Stimulated activated effector memory CD8-positive, alpha-beta T cell treated with anti-CD3 and anti-CD28 coated beads, Interleukin-12 subunit alpha, Interleukin-12 subunit beta, amount 100 ng/mL, for 72 hours (primary cell): ENCODE results near the gene PYGO2.

Source experiments
- ATAC-seq: fragments of 150-1000 bp; cut with Tn5 transposase; 2 replicates; pipeline ENCODE4 v1.10.0; 2021
- DNase-seq, 2 donors: peaks; one replicate each; pipeline ENCODE4 v3.0.0; 2021 to 2022; ENCODE audit warnings: low spot score in 2 of 2
- H3K27ac Mint-ChIP-seq: one replicate; pipeline ENCODE4 v1.8.0; 2022; ENCODE audit warnings: mild to moderate bottlenecking, mixed read lengths
- H3K36me3 Mint-ChIP-seq: one replicate; pipeline ENCODE4 v1.8.0; 2022; ENCODE audit warnings: mild to moderate bottlenecking, mixed read lengths
- H3K4me1 Mint-ChIP-seq: one replicate; pipeline ENCODE4 v1.8.0; 2022; ENCODE audit warnings: mixed read lengths
- H3K4me3 Mint-ChIP-seq: one replicate; pipeline ENCODE4 v1.8.0; 2022; ENCODE audit warnings: mild to moderate bottlenecking, mixed read lengths
- H3K9me3 Mint-ChIP-seq: one replicate; pipeline ENCODE4 v1.8.0; 2022; ENCODE audit warnings: mixed read lengths

Gene PYGO2

DNA sequence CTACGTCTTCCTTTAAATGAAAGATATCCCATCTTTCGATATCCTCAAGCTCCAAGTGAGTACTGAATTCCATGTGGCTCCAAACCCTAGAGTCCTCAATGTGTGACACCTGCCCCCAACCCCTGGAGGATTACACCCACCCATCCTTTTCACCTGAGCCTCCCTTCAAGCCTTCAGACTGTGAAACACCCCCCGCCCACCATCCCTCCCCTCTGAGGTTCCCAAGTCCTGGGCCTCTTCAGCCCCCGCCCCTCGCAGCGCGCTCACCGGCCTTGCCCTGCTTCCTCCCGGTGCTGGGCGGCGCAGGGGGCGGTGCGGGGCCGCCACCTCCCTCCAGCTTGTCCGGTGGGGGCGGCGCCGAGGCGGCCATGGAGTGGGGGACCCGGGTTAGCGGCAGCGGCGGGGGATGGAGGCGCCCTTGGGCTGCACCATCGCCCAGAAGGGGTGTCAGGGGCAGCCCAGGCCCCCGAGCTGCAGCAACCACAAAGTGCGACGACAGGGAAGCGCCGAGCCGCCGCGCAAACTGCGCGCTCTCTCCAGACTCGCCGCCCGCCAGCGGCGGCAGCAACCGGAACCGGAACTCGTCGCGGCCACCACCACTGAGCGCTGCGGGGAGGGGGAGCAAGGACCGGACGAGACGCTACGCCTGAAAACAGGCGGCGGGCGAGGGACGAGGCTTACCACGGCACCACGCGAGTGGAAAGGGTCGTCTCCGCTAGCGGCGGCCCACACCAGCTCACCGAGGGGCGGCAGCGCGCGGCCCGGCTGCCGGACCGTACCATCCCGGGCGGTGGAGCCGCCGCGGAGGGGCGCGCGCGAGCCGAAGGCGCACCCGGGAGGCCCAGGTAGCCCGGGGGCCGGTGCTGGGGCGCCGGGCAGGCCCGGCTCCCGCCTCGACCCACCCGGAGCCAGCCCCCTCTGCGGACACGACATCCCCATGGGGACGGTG is at the start of gene PYGO2:
PYGO2 (minus strand) TSS at position 576 of the 949 bp plus-strand sequence; CDS start at position 370, 206 bp downstream.
- H3K4me3 Mint-ChIP-seq, result peak within 1 kb of the TSS; percentile 80
- ATAC-seq (peak; percentile 89), DNase-seq (peak; percentile 79 to 92)
- peaks cover 75% of the 10 kb centered on the region for H3K36me3 Mint-ChIP-seq
- H3K9me3 Mint-ChIP-seq, result no peaks in the 10 kb centered on the region
- H3K4me1 Mint-ChIP-seq, result peaks cover 54% of the 10 kb centered on the region
- H3K27ac Mint-ChIP-seq, result peak within 1 kb of the TSS; percentile 81

- DNase-seq, result no peak
- peak overlapping the region; percentile 74 for H3K4me3 Mint-ChIP-seq
- peak overlapping the region; percentile 97 for H3K27ac Mint-ChIP-seq
- no peaks in the 10 kb centered on the region for H3K9me3 Mint-ChIP-seq
- ATAC-seq, result no peak
- peaks cover 67% of the 10 kb centered on the region for H3K4me1 Mint-ChIP-seq
- H3K36me3 Mint-ChIP-seq, result peaks cover 26% of the 10 kb centered on the region
Observed at GRCh38 chr1:155011004-155011416, 49.4 kb upstream of the PYGO2 start.

GRCh38 chr1:155010211-155010918 is 48.8 kb upstream of the PYGO2 start:
- H3K36me3 Mint-ChIP-seq, result peaks cover 20% of the 10 kb centered on the region
- no peaks in the 10 kb centered on the region for H3K9me3 Mint-ChIP-seq
- peak overlapping the region; percentile 97 for H3K27ac Mint-ChIP-seq
- H3K4me1 Mint-ChIP-seq, result peaks cover 67% of the 10 kb centered on the region
- DNase-seq (no peak), ATAC-seq (no peak)
- peak overlapping the region; percentile 74 for H3K4me3 Mint-ChIP-seq

GRCh38 chr1:155009742-155010141 is 48.2 kb upstream of the PYGO2 start:
- peaks cover 70% of the 10 kb centered on the region for H3K4me1 Mint-ChIP-seq
- ATAC-seq (no peak), DNase-seq (no peak)
- H3K4me3 Mint-ChIP-seq, result peak overlapping the region; percentile 74
- H3K36me3 Mint-ChIP-seq, result peaks cover 13% of the 10 kb centered on the region
- no peaks in the 10 kb centered on the region for H3K9me3 Mint-ChIP-seq
- peak overlapping the region; percentile 97 for H3K27ac Mint-ChIP-seq

DNA sequence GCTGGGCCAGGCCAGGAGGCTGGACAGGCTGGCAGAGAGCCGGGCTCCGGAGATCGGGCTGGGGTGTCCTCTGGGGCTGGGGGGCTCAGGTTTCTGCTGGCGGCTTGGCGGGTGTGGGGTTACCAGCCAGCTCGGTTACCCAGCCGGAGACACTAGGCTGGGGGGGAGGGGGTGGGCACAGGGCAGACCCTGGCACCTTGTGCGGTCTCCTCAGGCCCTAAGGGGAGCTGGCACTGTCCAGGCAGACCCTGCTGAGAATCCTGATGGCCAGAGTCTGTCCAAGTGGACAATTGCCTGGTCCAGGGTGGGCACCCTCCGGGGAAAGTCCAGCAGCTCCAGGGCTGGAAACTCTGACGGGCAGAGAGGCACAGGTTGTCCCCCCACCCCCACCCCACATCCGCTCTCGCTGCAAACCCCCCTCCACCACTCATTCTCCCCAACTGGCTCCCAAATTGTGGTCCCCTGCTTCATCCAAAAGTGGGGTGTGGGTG is 47.7 kb upstream of the PYGO2 start:
- Mint-ChIP-seq H3K4me3 (peak overlapping the region; percentile 74), H3K27ac (peak overlapping the region; percentile 97), H3K9me3 (no peaks in the 10 kb centered on the region), H3K4me1 (peaks cover 74% of the 10 kb centered on the region), H3K36me3 (peaks cover 11% of the 10 kb centered on the region)
- DNase-seq, result no peak
- no peak for ATAC-seq

- Mint-ChIP-seq H3K4me3 (peak overlapping the region; percentile 74), H3K4me1 (peaks cover 76% of the 10 kb centered on the region), H3K27ac (peak overlapping the region; percentile 97), H3K9me3 (no peaks in the 10 kb centered on the region), H3K36me3 (peaks cover 11% of the 10 kb centered on the region)
- no peak for DNase-seq
- ATAC-seq, result no peak
Observed at GRCh38 chr1:155008015-155008941, 46.7 kb upstream of the PYGO2 start.

DNA sequence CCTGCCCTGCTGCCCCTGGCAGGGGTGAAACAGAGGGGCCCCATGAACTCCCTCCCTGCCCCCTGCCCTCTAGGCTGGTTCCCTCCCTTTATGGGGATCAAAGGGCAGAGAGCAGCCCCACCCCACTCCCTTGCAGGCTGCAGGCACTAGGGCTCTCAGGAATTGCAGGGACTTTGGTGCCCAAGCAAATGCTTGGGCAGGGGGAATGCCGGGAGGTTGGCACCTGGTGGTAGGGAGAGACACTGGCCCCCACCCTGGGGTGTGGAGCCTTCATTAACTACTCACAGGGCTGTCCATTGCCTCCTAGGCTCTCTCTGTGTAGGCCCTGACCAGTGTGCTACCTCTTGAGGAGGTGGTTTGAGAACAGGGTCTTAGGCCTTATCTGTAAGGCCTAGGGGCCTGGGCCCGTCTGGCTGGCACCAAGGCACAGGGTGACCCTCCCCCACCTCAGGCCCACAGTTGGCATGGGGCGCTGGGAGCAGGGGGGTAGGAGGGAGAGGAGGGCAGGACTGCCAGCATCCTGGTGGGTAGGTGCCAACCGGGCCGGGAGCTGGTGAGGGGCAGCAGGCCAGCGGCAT is 45.8 kb upstream of the PYGO2 start:
- peak overlapping the region; percentile 91 for H3K27ac Mint-ChIP-seq
- peak overlapping the region; percentile 93 for H3K4me3 Mint-ChIP-seq
- no peaks in the 10 kb centered on the region for H3K9me3 Mint-ChIP-seq
- H3K4me1 Mint-ChIP-seq, result peaks cover 70% of the 10 kb centered on the region
- H3K36me3 Mint-ChIP-seq, result peaks cover 7% of the 10 kb centered on the region
- ATAC-seq, result no peak
- no peak for DNase-seq

DNA sequence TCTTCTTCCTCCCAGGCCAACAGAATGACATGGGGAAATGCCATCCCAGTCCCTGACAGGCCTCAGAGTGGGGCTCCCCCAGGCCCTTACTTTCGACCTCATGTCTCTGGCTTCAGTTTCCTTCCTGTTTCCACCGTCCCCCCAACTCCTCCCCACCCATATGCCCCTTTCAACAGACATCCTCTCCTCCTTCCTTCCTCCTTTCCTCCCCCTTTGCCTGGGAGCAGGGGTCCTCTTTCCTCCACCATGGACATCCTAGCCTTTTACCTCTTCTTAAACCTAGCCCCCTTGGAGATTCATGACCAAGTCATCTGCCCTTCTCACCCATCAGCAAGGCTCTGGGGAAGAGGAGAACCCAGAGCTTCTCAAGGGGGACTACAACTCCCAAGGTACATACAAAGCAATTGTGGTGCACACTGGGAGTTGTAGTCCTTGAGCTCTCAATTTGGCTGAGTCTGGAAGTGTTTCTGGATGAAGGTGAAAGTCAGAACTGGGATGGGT is 45.1 kb upstream of the PYGO2 start:
- peak overlapping the region; percentile 91 for H3K27ac Mint-ChIP-seq
- ATAC-seq, result peak; percentile 24
- H3K9me3 Mint-ChIP-seq, result no peaks in the 10 kb centered on the region
- DNase-seq, result no peak
- peak overlapping the region; percentile 93 for H3K4me3 Mint-ChIP-seq
- H3K36me3 Mint-ChIP-seq, result peaks cover 7% of the 10 kb centered on the region
- peaks cover 70% of the 10 kb centered on the region for H3K4me1 Mint-ChIP-seq

- peak overlapping the region; percentile 93 for H3K4me3 Mint-ChIP-seq
- no peaks in the 10 kb centered on the region for H3K9me3 Mint-ChIP-seq
- no peak for DNase-seq
- peaks cover 8% of the 10 kb centered on the region for H3K36me3 Mint-ChIP-seq
- peaks cover 61% of the 10 kb centered on the region for H3K4me1 Mint-ChIP-seq
- H3K27ac Mint-ChIP-seq, result peak overlapping the region; percentile 91
- no peak for ATAC-seq
Observed at GRCh38 chr1:155005076-155006011, 43.8 kb upstream of the PYGO2 start.

GRCh38 chr1:155004352-155005075 is 42.9 kb upstream of the PYGO2 start:
- DNase-seq (no peak), ATAC-seq (no peak)
- peak overlapping the region; percentile 91 for H3K27ac Mint-ChIP-seq
- peaks cover 17% of the 10 kb centered on the region for H3K36me3 Mint-ChIP-seq
- peaks cover 61% of the 10 kb centered on the region for H3K4me1 Mint-ChIP-seq
- peak overlapping the region; percentile 93 for H3K4me3 Mint-ChIP-seq
- H3K9me3 Mint-ChIP-seq, result no peaks in the 10 kb centered on the region

DNA sequence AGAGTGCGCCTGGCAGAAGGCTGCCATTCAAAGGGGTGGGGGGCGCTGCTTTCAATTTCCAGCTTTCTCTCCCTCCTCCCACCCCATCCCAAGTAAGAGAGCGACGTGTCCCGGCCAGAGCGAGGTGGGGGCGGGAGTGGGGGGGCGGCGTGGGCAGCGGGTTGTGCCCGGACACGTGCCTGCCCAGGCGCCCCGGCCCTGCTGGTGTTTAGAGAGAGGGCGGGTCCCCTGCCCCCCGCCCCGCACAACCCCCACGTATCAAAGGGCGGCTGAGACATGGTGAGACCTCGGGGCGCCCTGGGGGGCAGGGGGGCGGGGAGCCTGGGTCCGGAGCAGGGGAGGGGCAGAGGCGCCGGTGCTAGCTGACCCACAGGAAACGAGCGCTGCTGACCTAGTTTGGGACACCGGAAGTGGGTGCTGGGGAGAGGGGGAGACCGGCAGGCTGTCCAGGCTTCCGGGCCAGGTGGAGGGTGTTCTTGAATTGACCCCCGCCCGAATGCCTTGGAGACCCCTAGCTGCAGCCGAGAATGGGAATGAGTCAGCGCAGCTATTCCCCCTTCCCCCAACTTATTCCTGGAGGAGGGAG is 42.3 kb upstream of the PYGO2 start:
- Mint-ChIP-seq H3K9me3 (no peaks in the 10 kb centered on the region), H3K36me3 (peaks cover 21% of the 10 kb centered on the region), H3K4me1 (peaks cover 59% of the 10 kb centered on the region), H3K4me3 (peak overlapping the region; percentile 93), H3K27ac (peak overlapping the region; percentile 91)
- ATAC-seq (no peak), DNase-seq (no peak)

GRCh38 chr1:155003227-155003765 is 41.7 kb upstream of the PYGO2 start:
- DNase-seq (no peak), ATAC-seq (no peak)
- peaks cover 58% of the 10 kb centered on the region for H3K4me1 Mint-ChIP-seq
- peaks cover 22% of the 10 kb centered on the region for H3K36me3 Mint-ChIP-seq
- peak overlapping the region; percentile 93 for H3K4me3 Mint-ChIP-seq
- peak overlapping the region; percentile 91 for H3K27ac Mint-ChIP-seq
- H3K9me3 Mint-ChIP-seq, result no peaks in the 10 kb centered on the region
